CD4-positive, alpha-beta T cell (primary cell): Measurements from ENCODE around the gene NSUN6. TPM values are rescaled to one million over a fixed set of nuclear protein-coding genes. Genes with fewer than 3 reads are reported as not detected.

Source experiments
- ATAC-seq: fragments of 200-7000 bp; cut with Tn5 transposase; one replicate; pipeline ENCODE4 v1.10.0; 2022; ENCODE audit warnings: mild to moderate bottlenecking; ENCODE audit not compliant: poor library complexity
- CTCF ChIA-PET: fragments of 350-600 bp; sonication (Branson Sonifier 250); formaldehyde crosslinking; loops from one replicate; lab custom pipeline; 2021; ENCODE audit warnings: antibody characterized with exemption, inconsistent platforms; lab: Charles Lee
- POLR2A ChIA-PET: fragments of 350-600 bp; sonication (Branson Sonifier 250); formaldehyde crosslinking; loops from one replicate; lab custom pipeline; 2021; ENCODE audit warnings: antibody characterized with exemption, inconsistent platforms; lab: Charles Lee
- DNase-seq, 14 experiments: peaks; one replicate each; pipeline ENCODE4 v3.0.0-alpha.2; 2013 to 2020; ENCODE audit warnings: mixed read lengths in 2 of 14
- H3K27ac ChIP-seq, 2 donors: one replicate each; pipeline versions ENCODE4 v1.5.1 to v1.7.0; 2013; ENCODE audit warnings: low read length in 2 of 2, low read depth in 1 of 2, mild to moderate bottlenecking in 1 of 2
- H3K27me3 ChIP-seq, 2 experiments: 1 replicate in 1 of 2; 2 replicates in 1 of 2; pipeline versions ENCODE4 v1.6.1 to v1.7.0; 2013; ENCODE audit warnings: low read length in 2 of 2, control low read depth in 1 of 2, mild to moderate bottlenecking in 1 of 2, moderate library complexity in 1 of 2; ENCODE audit not compliant: insufficient read depth in 2 of 2, control insufficient read depth in 1 of 2
- H3K36me3 ChIP-seq: one replicate; pipeline ENCODE4 v1.6.1; 2013; ENCODE audit warnings: low read length, control low read depth; ENCODE audit not compliant: insufficient read depth
- H3K4me1 ChIP-seq: one replicate; pipeline ENCODE4 v1.6.1; 2013; ENCODE audit warnings: low read length, control low read depth; ENCODE audit not compliant: insufficient read depth
- H3K4me3 ChIP-seq: one replicate; pipeline ENCODE4 v1.5.1; 2013; ENCODE audit warnings: mild to moderate bottlenecking, low read length, moderate library complexity
- H3K9me3 ChIP-seq, 2 experiments: 1 replicate in 1 of 2; 2 replicates in 1 of 2; pipeline versions ENCODE4 v1.6.1 to v1.7.0; 2013; ENCODE audit warnings: low read length in 2 of 2, mild to moderate bottlenecking in 2 of 2, control low read depth in 1 of 2, moderate library complexity in 1 of 2; ENCODE audit not compliant: control insufficient read depth in 1 of 2, insufficient read depth in 1 of 2
- H3K27ac Mint-ChIP-seq: one replicate; pipeline ENCODE4 v1.8.0; 2020; ENCODE audit warnings: mixed read lengths
- H3K27me3 Mint-ChIP-seq: one replicate; pipeline ENCODE4 v1.8.0; 2021; ENCODE audit warnings: mixed read lengths
- H3K36me3 Mint-ChIP-seq: one replicate; pipeline ENCODE4 v1.8.0; 2021; ENCODE audit warnings: low read depth, mixed read lengths
- H3K4me1 Mint-ChIP-seq: one replicate; pipeline ENCODE4 v1.8.0; 2021; ENCODE audit warnings: low read depth, mixed read lengths
- H3K4me3 Mint-ChIP-seq: one replicate; pipeline ENCODE4 v1.8.0; 2020; ENCODE audit warnings: mild to moderate bottlenecking, mixed read lengths
- H3K9me3 Mint-ChIP-seq: one replicate; pipeline ENCODE4 v1.8.0; 2020; ENCODE audit warnings: mixed read lengths
- intact Hi-C, 2 experiments: fragments of 100-400 bp; cut with DNase I in 1 of 2; cut with micrococcal nuclease in 1 of 2; formaldehyde crosslinking; loops; one replicate each; pipeline versions ENCODE4 v1.15.1 to v1.9.0; 2023 to 2025; cut with DNase I, micrococcal nuclease
- total RNA-seq, 174 experiments: library from RNA in 2 of 174; stranded (reverse) in 2 of 174; gene quantifications; one replicate each; pipeline ENCODE4 v1.2.3 and lab custom pipeline; 2021 to 2026
- TF ChIP-seq, protein P1 (sequence below): fragments of 200-600 bp; IDR thresholded peaks from one replicate; pipeline ENCODE4 v1.8.0; 2022; ENCODE audit warnings: antibody characterized with exemption, mild to moderate bottlenecking

NSUN6 gene
- total RNA-seq, 2 experiments from 2014 or later = 22.9 to 27.2 TPM

- Histone ChIP-seq H3K4me1 (no peaks in the 10 kb centered on the region), H3K9me3 (peaks cover 4% of the 10 kb centered on the region in 2 experiments), H3K4me3 (no peak overlapping the region), H3K27ac (no peak overlapping the region), H3K27me3 (no peaks in the 10 kb centered on the region), H3K36me3 (no peaks in the 10 kb centered on the region)
- CTCF ChIA-PET = no interaction called here
- intact Hi-C loops = no loop called here
- no peak for ATAC-seq
- Mint-ChIP-seq H3K4me3 (no peak overlapping the region), H3K27ac (no peak overlapping the region), H3K9me3 (peaks cover 11% of the 10 kb centered on the region), H3K27me3 (no peaks in the 10 kb centered on the region), H3K36me3 (peaks cover 11% of the 10 kb centered on the region), H3K4me1 (no peaks in the 10 kb centered on the region)
- no peak for DNase-seq
- TF ChIP-seq, protein P1, sequence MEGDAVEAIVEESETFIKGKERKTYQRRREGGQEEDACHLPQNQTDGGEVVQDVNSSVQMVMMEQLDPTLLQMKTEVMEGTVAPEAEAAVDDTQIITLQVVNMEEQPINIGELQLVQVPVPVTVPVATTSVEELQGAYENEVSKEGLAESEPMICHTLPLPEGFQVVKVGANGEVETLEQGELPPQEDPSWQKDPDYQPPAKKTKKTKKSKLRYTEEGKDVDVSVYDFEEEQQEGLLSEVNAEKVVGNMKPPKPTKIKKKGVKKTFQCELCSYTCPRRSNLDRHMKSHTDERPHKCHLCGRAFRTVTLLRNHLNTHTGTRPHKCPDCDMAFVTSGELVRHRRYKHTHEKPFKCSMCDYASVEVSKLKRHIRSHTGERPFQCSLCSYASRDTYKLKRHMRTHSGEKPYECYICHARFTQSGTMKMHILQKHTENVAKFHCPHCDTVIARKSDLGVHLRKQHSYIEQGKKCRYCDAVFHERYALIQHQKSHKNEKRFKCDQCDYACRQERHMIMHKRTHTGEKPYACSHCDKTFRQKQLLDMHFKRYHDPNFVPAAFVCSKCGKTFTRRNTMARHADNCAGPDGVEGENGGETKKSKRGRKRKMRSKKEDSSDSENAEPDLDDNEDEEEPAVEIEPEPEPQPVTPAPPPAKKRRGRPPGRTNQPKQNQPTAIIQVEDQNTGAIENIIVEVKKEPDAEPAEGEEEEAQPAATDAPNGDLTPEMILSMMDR = no peak
- POLR2A ChIA-PET = no interaction called here
These were observed 134.5 kb downstream of the NSUN6 start for GRCh38 chr10:18516851-18517250.

DNA sequence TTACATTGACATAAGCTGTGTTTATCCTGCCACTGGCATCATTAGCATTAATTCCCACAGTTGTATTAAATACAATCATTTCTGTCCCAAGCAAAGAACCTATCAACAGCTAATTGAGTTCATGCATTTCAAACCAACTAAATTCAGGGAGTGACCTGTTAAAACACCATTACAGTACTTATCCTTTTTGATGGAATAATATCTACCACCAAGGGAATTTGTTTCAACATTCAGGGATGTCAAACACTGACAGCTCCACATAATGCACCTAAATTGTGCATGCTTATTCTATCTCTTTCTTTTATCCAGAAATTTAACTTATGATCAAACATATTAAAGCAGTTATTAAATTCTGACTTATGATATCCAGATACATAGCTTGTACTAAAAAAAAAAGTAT lies 136.8 kb downstream of the NSUN6 start:
- Mint-ChIP-seq H3K27me3 (no peaks in the 10 kb centered on the region), H3K36me3 (peaks cover 11% of the 10 kb centered on the region), H3K27ac (no peak overlapping the region), H3K4me3 (no peak overlapping the region), H3K9me3 (peaks cover 15% of the 10 kb centered on the region), H3K4me1 (no peaks in the 10 kb centered on the region)
- Histone ChIP-seq H3K27me3 (no peaks in the 10 kb centered on the region), H3K4me1 (no peaks in the 10 kb centered on the region), H3K36me3 (no peaks in the 10 kb centered on the region), H3K27ac (no peak overlapping the region), H3K4me3 (no peak overlapping the region), H3K9me3 (peaks cover 4% of the 10 kb centered on the region in 2 experiments)
- DNase-seq = no peak
- ATAC-seq = no peak
- intact Hi-C loops = no loop called here
- ChIA-PET CTCF (no interaction called here), POLR2A (no interaction called here)
- TF ChIP-seq, protein P1 = no peak

- ATAC-seq (no peak), DNase-seq (no peak)
- POLR2A ChIA-PET = no interaction called here
- peaks cover 4% of the 10 kb centered on the region in 2 experiments for H3K9me3 ChIP-seq
- H3K36me3 ChIP-seq = no peaks in the 10 kb centered on the region
- peaks cover 10% of the 10 kb centered on the region for H3K9me3 Mint-ChIP-seq
- H3K4me3 ChIP-seq = no peak overlapping the region
- no peak overlapping the region for H3K4me3 Mint-ChIP-seq
- no peak overlapping the region for H3K27ac ChIP-seq
- no peaks in the 10 kb centered on the region for H3K27me3 ChIP-seq
- H3K4me1 ChIP-seq = no peaks in the 10 kb centered on the region
- H3K27ac Mint-ChIP-seq = no peak overlapping the region
- no peaks in the 10 kb centered on the region for H3K4me1 Mint-ChIP-seq
- intact Hi-C loops = no loop called here
- CTCF ChIA-PET = no interaction called here
- H3K36me3 Mint-ChIP-seq = peaks cover 5% of the 10 kb centered on the region
- peaks cover 8% of the 10 kb centered on the region for H3K27me3 Mint-ChIP-seq
- TF ChIP-seq, protein P1 = no peak
These were observed 142.8 kb downstream of the NSUN6 start for GRCh38 chr10:18508587-18508986.
